Stimulated activated CD4-positive, alpha-beta T cell treated with anti-CD3 and anti-CD28 coated beads, Interleukin-1b, Interleukin-23, amount 100 ng/mL, for 48 hours (primary cell): ENCODE results near the gene ERN1.
"Not testable (repeated sequence)": the region's sequence is repeated elsewhere in the genome, so short reads cannot be mapped to it uniquely, and the experiment has no call there.

ENCODE experiments used
- DNase-seq: peaks from one replicate; pipeline ENCODE4 v3.0.0-alpha.2; 2020

Gene ERN1

GRCh38 chr17:64129765-64130558 is at the start of gene ERN1:
TSS of gene ERN1 (minus strand) at chr17:64130144. CDS start at chr17:64130029, 115 bp downstream.
- peak; percentile 91 for DNase-seq

- not testable (repeated sequence) for DNase-seq
Measured at GRCh38 chr17:64179024-64179423, 49.1 kb upstream of the ERN1 start.

- DNase-seq = no peak
Measured at GRCh38 chr17:64178011-64178825, 48.3 kb upstream of the ERN1 start.

GRCh38 chr17:64177311-64178010 is 47.5 kb upstream of the ERN1 start:
- no peak for DNase-seq

- no peak for DNase-seq
Measured at GRCh38 chr17:64176556-64176955, 46.6 kb upstream of the ERN1 start.

GRCh38 chr17:64174686-64175456 is 44.9 kb upstream of the ERN1 start:
- no peak for DNase-seq

- DNase-seq = no peak
Measured at GRCh38 chr17:64173646-64174045, 43.7 kb upstream of the ERN1 start.

GRCh38 chr17:64172510-64172909 is 42.6 kb upstream of the ERN1 start:
- no peak for DNase-seq

- DNase-seq = no peak
Measured at GRCh38 chr17:64171041-64171440, 41.1 kb upstream of the ERN1 start.

GRCh38 chr17:64170286-64170685 is 40.3 kb upstream of the ERN1 start:
- DNase-seq = no peak

GRCh38 chr17:64167666-64168065 is 37.7 kb upstream of the ERN1 start:
- DNase-seq = not testable (repeated sequence)

- DNase-seq = no peak
Measured at GRCh38 chr17:64166876-64167275, 36.9 kb upstream of the ERN1 start.

- no peak for DNase-seq
Measured at GRCh38 chr17:64165347-64165746, 35.4 kb upstream of the ERN1 start.

- no peak for DNase-seq
Measured at GRCh38 chr17:64164596-64165285, 34.8 kb upstream of the ERN1 start.

- no peak for DNase-seq
Measured at GRCh38 chr17:64163468-64163867, 33.5 kb upstream of the ERN1 start.

GRCh38 chr17:64162554-64162953 is 32.6 kb upstream of the ERN1 start:
- DNase-seq = no peak

GRCh38 chr17:64161380-64162176 is 31.6 kb upstream of the ERN1 start:
- no peak for DNase-seq

- no peak for DNase-seq
Measured at GRCh38 chr17:64160378-64160777, 30.4 kb upstream of the ERN1 start.

- DNase-seq = no peak
Measured at GRCh38 chr17:64158831-64159590, 29.1 kb upstream of the ERN1 start.

- no peak for DNase-seq
Measured at GRCh38 chr17:64158406-64158805, 28.5 kb upstream of the ERN1 start.
